ENCODE results near the gene HOXC12. TPM values are rescaled to one million over a fixed set of nuclear protein-coding genes. Genes with fewer than 3 reads are reported as not detected.

Gene HOXC12
- total RNA-seq, 2 experiments from 2014 or later, result not detected

DNA sequence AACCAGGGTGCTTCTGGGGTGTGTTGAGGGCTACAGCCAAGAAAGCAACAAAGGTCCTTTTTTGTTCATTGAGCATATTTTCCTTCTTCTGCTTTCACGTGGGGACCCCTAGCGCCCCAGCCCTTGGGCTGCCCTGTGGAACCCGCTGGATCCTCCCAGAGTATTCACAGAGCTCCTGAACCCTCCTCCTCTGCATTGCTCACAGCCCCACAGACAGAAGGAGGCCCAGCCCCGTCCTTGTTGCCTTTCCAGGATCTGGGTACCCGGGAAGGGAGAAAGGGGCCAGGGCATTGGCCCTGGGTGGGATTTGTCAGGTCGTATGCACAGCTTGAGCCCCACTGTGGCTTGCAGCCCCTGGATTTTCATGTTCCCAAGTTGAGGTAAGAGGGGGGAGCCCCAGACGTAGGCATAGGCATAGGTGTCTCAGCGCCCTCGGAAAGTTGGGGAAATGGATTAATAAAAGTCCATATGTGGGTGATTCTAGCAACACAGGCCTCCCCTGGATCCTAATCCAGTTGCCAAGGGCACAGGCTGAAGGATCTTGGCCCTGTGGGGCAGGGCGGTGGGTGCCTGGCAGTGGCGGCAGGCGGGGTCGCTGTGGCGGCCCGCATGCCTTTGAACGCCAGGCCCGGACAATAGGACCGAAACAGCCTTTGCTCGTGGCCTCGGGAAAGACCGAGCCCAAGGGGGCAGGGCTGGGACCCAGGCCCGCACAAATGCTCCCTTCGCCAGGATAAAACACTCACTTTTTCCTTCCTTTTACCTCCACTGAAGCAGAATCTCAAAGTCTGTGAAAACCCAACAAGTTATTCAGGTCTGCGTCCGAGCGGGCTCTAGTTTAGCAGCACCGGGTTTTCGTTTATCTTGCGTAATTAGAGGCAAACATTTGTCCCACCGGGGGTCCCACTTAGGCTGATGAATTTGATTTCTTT lies 27.2 kb downstream of the HOXC12 start:
- no peak overlapping the region for H3K27ac Mint-ChIP-seq
- H3K36me3 Mint-ChIP-seq (ENCODE audit: low read depth), result no peaks in the 10 kb centered on the region

DNA sequence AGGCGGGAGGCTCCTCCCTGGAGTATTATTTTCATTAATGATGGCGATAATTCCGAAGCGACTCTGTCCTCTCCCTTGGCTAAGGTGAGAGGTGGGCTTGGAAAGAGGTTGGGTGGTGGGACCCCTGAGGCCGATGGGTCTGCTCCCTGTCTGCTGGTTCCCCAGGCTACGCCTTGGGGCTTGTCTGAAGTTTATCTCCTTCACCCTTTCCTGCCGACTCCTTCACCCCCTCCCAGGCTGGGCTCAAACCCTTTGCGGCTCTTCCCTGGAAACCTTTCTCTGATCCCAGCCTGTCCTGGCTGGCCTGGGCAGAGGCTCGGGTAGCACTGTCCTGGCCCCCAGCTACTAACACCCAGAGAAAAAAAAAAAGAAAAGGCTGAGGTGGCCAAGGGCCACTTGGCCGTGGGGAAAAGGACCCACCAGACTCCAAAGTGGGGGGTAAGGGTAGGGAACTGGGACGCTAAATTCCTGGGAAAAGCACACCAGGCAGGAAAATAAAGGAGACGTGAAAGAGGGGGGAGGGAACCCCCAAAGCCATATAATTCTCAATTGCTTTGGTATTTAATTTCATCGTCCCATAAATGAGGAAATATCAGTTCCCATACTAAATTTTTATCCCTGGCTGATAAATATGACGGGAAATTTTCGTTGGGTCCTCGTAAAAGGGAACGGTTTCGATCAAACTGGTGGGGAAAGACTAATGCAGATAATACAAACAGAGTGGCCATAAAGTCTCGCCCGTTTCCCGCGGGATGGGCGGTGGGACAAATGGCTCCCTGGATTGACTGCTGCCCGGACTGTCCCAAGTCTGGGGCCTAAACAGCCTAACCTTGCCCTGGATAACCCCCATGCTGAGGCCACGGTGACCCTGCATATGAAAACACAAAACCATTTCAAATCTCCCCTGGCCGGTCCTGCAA lies 28.2 kb downstream of the HOXC12 start:
- no peak overlapping the region for H3K4me3 ChIP-seq (ENCODE audit: low read length)
- Mint-ChIP-seq H3K27me3 (peaks cover 95% of the 10 kb centered on the region), H3K4me3 (no peak overlapping the region), H3K27ac (no peak overlapping the region), H3K9me3 (no peaks in the 10 kb centered on the region), H3K4me1 (ENCODE audit: low read depth) (peaks cover 10% of the 10 kb centered on the region), H3K36me3 (ENCODE audit: low read depth) (no peaks in the 10 kb centered on the region)
- TF ChIP-seq, protein P1, sequence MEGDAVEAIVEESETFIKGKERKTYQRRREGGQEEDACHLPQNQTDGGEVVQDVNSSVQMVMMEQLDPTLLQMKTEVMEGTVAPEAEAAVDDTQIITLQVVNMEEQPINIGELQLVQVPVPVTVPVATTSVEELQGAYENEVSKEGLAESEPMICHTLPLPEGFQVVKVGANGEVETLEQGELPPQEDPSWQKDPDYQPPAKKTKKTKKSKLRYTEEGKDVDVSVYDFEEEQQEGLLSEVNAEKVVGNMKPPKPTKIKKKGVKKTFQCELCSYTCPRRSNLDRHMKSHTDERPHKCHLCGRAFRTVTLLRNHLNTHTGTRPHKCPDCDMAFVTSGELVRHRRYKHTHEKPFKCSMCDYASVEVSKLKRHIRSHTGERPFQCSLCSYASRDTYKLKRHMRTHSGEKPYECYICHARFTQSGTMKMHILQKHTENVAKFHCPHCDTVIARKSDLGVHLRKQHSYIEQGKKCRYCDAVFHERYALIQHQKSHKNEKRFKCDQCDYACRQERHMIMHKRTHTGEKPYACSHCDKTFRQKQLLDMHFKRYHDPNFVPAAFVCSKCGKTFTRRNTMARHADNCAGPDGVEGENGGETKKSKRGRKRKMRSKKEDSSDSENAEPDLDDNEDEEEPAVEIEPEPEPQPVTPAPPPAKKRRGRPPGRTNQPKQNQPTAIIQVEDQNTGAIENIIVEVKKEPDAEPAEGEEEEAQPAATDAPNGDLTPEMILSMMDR (IDR thresholded peaks at IDR 0.05), result no peak
- H3K27ac ChIP-seq (ENCODE audit: low read depth in 1 of 2, low read length in 2 of 2), result no peak overlapping the region
- intact Hi-C loops (cut with DNase I, micrococcal nuclease), result no loop called here
- DNase-seq (no peak), ATAC-seq (ENCODE audit: poor library complexity) (no peak)
- H3K4me1 ChIP-seq (ENCODE audit: insufficient read depth, low read length), result peaks cover 37% of the 10 kb centered on the region
- CTCF ChIA-PET, result no interaction called here
- H3K27me3 ChIP-seq (ENCODE audit: control insufficient read depth in 1 of 2, insufficient read depth in 2 of 2, low read length in 2 of 2), result peaks cover 89 to 96% of the 10 kb centered on the region in 2 experiments
- POLR2A ChIA-PET, result interaction anchor here (0.6 kb wide), 1 partner anchor 51 kb away, joined by 3 read pairs; no protein-coding TSS in a partner anchor
- peaks cover 11 to 45% of the 10 kb centered on the region in 2 experiments for H3K9me3 ChIP-seq (ENCODE audit: control insufficient read depth in 1 of 2, insufficient read depth in 1 of 2, low read length in 2 of 2)
- no peaks in the 10 kb centered on the region for H3K36me3 ChIP-seq (ENCODE audit: insufficient read depth, low read length)

More for the DNA sequence above, 27.2 kb downstream of the HOXC12 start:
- peaks cover 4 to 45% of the 10 kb centered on the region in 2 experiments for H3K9me3 ChIP-seq (ENCODE audit: control insufficient read depth in 1 of 2, insufficient read depth in 1 of 2, low read length in 2 of 2)
- intact Hi-C loops (cut with DNase I, micrococcal nuclease), result no loop called here
- Mint-ChIP-seq H3K4me1 (ENCODE audit: low read depth) (peaks cover 14% of the 10 kb centered on the region), H3K4me3 (no peak overlapping the region), H3K27me3 (peaks cover 95% of the 10 kb centered on the region), H3K9me3 (no peaks in the 10 kb centered on the region)
- peaks cover 39% of the 10 kb centered on the region for H3K4me1 ChIP-seq (ENCODE audit: insufficient read depth, low read length)
- no peak for ATAC-seq (ENCODE audit: poor library complexity)
- peaks cover 89 to 96% of the 10 kb centered on the region in 2 experiments for H3K27me3 ChIP-seq (ENCODE audit: control insufficient read depth in 1 of 2, insufficient read depth in 2 of 2, low read length in 2 of 2)
- CTCF ChIA-PET, result no interaction called here
- H3K4me3 ChIP-seq (ENCODE audit: low read length), result no peak overlapping the region
- TF ChIP-seq, protein P1 (IDR thresholded peaks at IDR 0.05), result no peak
- POLR2A ChIA-PET, result no interaction called here
- no peaks in the 10 kb centered on the region for H3K36me3 ChIP-seq (ENCODE audit: insufficient read depth, low read length)
- DNase-seq, result no peak
- no peak overlapping the region for H3K27ac ChIP-seq (ENCODE audit: low read depth in 1 of 2, low read length in 2 of 2)

DNA sequence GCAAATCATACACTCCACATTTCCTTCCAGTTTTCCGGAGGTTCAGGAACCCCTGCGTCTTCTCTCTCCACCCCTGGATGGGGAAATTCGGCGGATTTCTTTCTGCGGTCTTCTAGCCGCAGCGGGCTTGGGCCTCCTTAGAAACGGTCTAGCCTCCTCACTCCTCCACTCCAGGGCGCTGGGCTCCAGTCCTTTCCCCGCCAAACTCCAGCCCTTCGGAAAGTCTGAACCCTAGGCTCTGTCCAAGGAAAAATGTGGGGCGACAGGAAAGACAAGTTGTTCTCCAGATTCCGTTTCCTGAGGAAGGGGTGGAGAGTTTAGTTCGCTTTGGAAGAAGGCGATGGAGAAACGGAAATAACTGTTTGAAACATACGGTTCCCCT lies 28.9 kb downstream of the HOXC12 start:
- ATAC-seq (ENCODE audit: poor library complexity) (no peak), DNase-seq (no peak)
- TF ChIP-seq, protein P1 (IDR thresholded peaks at IDR 0.05), result no peak
- H3K27me3 Mint-ChIP-seq, result peaks cover 95% of the 10 kb centered on the region
- Histone ChIP-seq H3K27me3 (ENCODE audit: control insufficient read depth in 1 of 2, insufficient read depth in 2 of 2, low read length in 2 of 2) (peaks cover 90 to 98% of the 10 kb centered on the region in 2 experiments), H3K27ac (ENCODE audit: low read depth in 1 of 2, low read length in 2 of 2) (no peak overlapping the region), H3K4me3 (ENCODE audit: low read length) (no peak overlapping the region), H3K36me3 (ENCODE audit: insufficient read depth, low read length) (no peaks in the 10 kb centered on the region), H3K9me3 (ENCODE audit: control insufficient read depth in 1 of 2, insufficient read depth in 1 of 2, low read length in 2 of 2) (peaks cover 11 to 45% of the 10 kb centered on the region in 2 experiments), H3K4me1 (ENCODE audit: insufficient read depth, low read length) (peaks cover 34% of the 10 kb centered on the region)
- intact Hi-C loops (cut with DNase I, micrococcal nuclease), result no loop called here
- no peaks in the 10 kb centered on the region for H3K9me3 Mint-ChIP-seq
- no peaks in the 10 kb centered on the region for H3K36me3 Mint-ChIP-seq (ENCODE audit: low read depth)
- no peak overlapping the region for H3K4me3 Mint-ChIP-seq
- no peak overlapping the region for H3K27ac Mint-ChIP-seq
- H3K4me1 Mint-ChIP-seq (ENCODE audit: low read depth), result peaks cover 14% of the 10 kb centered on the region
- POLR2A ChIA-PET, result no interaction called here
- CTCF ChIA-PET, result no interaction called here

All from CD4-positive, alpha-beta T cell (primary cell).